Measurements from ENCODE around the gene PLPPR5. TPM values are rescaled to one million over a fixed set of nuclear protein-coding genes. Genes with fewer than 3 reads are reported as not detected.

Gene PLPPR5
- total and polyA plus RNA-seq, 4 experiments from 2014 or later: not detected

DNA sequence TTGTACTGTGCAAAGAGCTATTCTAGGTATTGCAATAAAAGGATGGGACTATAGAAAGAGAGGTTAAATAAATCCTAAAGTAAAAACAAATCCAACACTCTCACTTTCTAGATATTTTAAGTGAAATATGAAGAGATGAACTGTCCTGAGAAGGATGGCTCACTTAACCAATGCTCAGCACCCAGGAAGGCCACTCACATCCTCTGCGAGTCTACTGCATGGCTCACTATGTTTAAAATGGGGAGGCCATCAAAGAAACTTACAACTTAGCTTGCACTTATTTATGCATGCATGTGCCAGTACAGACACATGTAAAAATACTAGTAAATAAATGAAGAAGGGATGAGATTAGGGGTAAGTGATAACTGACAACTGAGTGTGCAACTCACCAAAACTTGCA, 37.5 kb downstream of the PLPPR5 start:
- Mint-ChIP-seq H3K4me1 (no peaks in the 10 kb centered on the region), H3K9me3 (no peaks in the 10 kb centered on the region), H3K36me3 (no peaks in the 10 kb centered on the region), H3K4me3 (no peak overlapping the region), H3K27ac (no peak overlapping the region), H3K27me3 (peaks cover 0 to 4% of the 10 kb centered on the region in 2 donors)
- H3K9me3 ChIP-seq (ENCODE audit: control insufficient read depth in 1 of 2, low read length in 2 of 2): no peaks in the 10 kb centered on the region
- no peaks in the 10 kb centered on the region for H3K4me1 ChIP-seq (ENCODE audit: insufficient read depth, low read length)
- H3K36me3 ChIP-seq (ENCODE audit: insufficient read depth, low read length): no peaks in the 10 kb centered on the region
- H3K4me3 ChIP-seq (ENCODE audit: low read length in 2 of 2): no peak overlapping the region
- no peak overlapping the region for H3K27ac ChIP-seq (ENCODE audit: low read depth, low read length)
- intact Hi-C loops (cut with micrococcal nuclease): no loop called here
- ChIA-PET CTCF (ENCODE audit: partially characterized antibody) (interaction anchor here (0.7 kb wide), 1 partner anchor 174 kb away, joined by 3 read pairs; no protein-coding TSS in a partner anchor), POLR2A (ENCODE audit: partially characterized antibody) (no interaction called here)
- no peak for DNase-seq
- no peaks in the 10 kb centered on the region for H3K27me3 ChIP-seq (ENCODE audit: insufficient read depth, low read length)

DNA sequence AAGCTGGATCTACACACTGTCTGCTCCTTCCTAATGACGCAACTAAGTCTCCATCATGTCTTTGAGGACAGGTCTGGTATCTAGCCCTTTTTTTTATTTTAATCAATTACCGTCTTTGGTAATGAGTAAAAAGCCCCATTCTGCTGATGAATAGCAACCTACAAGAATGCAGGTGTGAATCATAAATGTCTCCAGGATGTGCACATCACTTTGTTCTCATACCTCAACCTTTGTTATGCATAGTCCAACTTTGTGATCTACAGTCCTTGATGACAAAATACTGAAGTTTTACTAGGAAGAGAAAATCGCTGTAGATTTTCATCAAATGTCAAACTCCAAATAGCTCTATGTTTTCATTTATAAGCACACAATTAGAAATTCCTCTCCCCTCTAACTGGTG, 39.3 kb downstream of the PLPPR5 start:
- no peaks in the 10 kb centered on the region for H3K9me3 ChIP-seq (ENCODE audit: control insufficient read depth in 1 of 2, low read length in 2 of 2)
- DNase-seq: no peak
- H3K27ac Mint-ChIP-seq: no peak overlapping the region
- no peaks in the 10 kb centered on the region for H3K36me3 ChIP-seq (ENCODE audit: insufficient read depth, low read length)
- H3K4me1 Mint-ChIP-seq: no peaks in the 10 kb centered on the region
- no peak overlapping the region for H3K27ac ChIP-seq (ENCODE audit: low read depth, low read length)
- H3K4me3 ChIP-seq (ENCODE audit: low read length in 2 of 2): no peak overlapping the region
- POLR2A ChIA-PET (ENCODE audit: partially characterized antibody): no interaction called here
- H3K27me3 Mint-ChIP-seq: peaks cover 1 to 4% of the 10 kb centered on the region in 2 donors
- H3K36me3 Mint-ChIP-seq: no peaks in the 10 kb centered on the region
- no peak overlapping the region for H3K4me3 Mint-ChIP-seq
- no peaks in the 10 kb centered on the region for H3K4me1 ChIP-seq (ENCODE audit: insufficient read depth, low read length)
- H3K9me3 Mint-ChIP-seq: no peaks in the 10 kb centered on the region
- H3K27me3 ChIP-seq (ENCODE audit: insufficient read depth, low read length): no peaks in the 10 kb centered on the region
- CTCF ChIA-PET (ENCODE audit: partially characterized antibody): no interaction called here
- intact Hi-C loops (cut with micrococcal nuclease): no loop called here

DNA sequence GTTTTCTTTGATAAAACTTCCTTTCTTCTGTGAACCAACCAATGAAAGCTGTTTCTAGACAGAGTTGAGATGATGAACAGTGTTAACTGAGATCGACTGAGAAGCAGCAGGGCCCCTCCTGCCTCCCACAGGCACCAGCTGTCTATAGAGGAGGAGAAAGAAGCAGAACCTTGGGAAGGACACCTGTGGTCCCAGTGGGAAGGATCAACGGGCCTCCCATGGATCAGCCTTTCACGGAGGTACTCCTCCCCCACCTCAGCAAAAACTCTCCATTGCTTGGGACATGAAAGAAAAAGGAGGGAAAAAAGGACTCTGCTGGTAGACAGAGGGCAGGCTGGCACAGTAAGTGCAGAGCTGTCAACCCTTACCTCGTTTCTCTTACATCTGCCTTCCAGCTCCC, 40.5 kb downstream of the PLPPR5 start:
- POLR2A ChIA-PET (ENCODE audit: partially characterized antibody): no interaction called here

DNA sequence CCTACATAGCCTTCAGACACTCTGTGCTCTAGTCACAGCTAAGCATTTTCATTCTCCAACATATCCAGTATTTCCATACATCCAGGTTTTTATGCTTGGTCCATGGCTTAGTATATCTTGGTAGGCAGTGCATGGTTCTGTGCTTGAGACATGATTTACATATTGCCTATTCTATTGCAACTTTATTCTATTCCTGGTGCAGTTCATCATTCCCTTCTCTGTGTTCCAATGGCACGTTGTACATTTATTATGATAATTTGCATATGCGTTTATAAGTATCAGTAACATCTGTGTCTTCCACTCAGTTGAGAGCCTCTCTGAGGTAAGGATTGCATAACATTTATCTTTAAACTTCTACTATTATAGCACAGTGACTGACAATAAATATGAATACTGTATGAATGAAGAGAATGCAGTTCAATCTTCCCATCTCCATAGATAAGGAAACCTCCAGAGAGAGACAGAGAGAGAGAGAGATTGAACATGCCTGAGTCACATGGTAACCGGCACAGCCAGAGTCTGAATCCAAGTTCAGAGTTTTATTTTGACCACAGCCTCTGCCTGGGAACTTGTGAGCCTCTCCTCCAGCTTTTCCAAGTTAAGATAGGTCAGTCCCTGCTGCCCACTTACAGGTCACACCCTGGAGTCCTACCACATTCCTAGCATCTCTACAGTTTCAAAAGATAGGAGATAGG, 41.5 kb downstream of the PLPPR5 start:
- Mint-ChIP-seq H3K4me3 (no peak overlapping the region), H3K4me1 (peaks cover 0 to 8% (median 4%) of the 10 kb centered on the region in 4 donors), H3K9me3 (no peaks in the 10 kb centered on the region), H3K36me3 (no peaks in the 10 kb centered on the region), H3K27me3 (peaks cover 2 to 4% of the 10 kb centered on the region in 2 donors), H3K27ac (no peak overlapping the region)
- Histone ChIP-seq H3K36me3 (ENCODE audit: insufficient read depth, low read length) (no peaks in the 10 kb centered on the region), H3K27ac (ENCODE audit: low read depth, low read length) (no peak overlapping the region), H3K27me3 (ENCODE audit: insufficient read depth, low read length) (no peaks in the 10 kb centered on the region), H3K9me3 (ENCODE audit: control insufficient read depth in 1 of 2, low read length in 2 of 2) (no peaks in the 10 kb centered on the region), H3K4me3 (ENCODE audit: low read length in 2 of 2) (no peak overlapping the region), H3K4me1 (ENCODE audit: insufficient read depth, low read length) (no peaks in the 10 kb centered on the region)
- POLR2A ChIA-PET (ENCODE audit: partially characterized antibody): no interaction called here
- CTCF ChIA-PET (ENCODE audit: partially characterized antibody): no interaction called here
- intact Hi-C loops (cut with micrococcal nuclease): no loop called here
- no peak for DNase-seq

More for the DNA sequence above, 40.5 kb downstream of the PLPPR5 start:
- Histone ChIP-seq H3K4me1 (ENCODE audit: insufficient read depth, low read length) (no peaks in the 10 kb centered on the region), H3K27me3 (ENCODE audit: insufficient read depth, low read length) (no peaks in the 10 kb centered on the region), H3K27ac (ENCODE audit: low read depth, low read length) (no peak overlapping the region), H3K36me3 (ENCODE audit: insufficient read depth, low read length) (no peaks in the 10 kb centered on the region), H3K4me3 (ENCODE audit: low read length in 2 of 2) (no peak overlapping the region), H3K9me3 (ENCODE audit: control insufficient read depth in 1 of 2, low read length in 2 of 2) (no peaks in the 10 kb centered on the region)
- peaks cover 2 to 4% of the 10 kb centered on the region in 2 donors for H3K27me3 Mint-ChIP-seq
- no peaks in the 10 kb centered on the region for H3K36me3 Mint-ChIP-seq
- H3K4me3 Mint-ChIP-seq: no peak overlapping the region
- no peak for DNase-seq
- intact Hi-C loops (cut with micrococcal nuclease): no loop called here
- CTCF ChIA-PET (ENCODE audit: partially characterized antibody): interaction anchor here (0.6 kb wide), 1 partner anchor 12 kb away, joined by 3 read pairs; no protein-coding TSS in a partner anchor
- peaks cover 0 to 1% (median 0%) of the 10 kb centered on the region in 4 donors for H3K4me1 Mint-ChIP-seq
- H3K27ac Mint-ChIP-seq: no peak overlapping the region
- no peaks in the 10 kb centered on the region for H3K9me3 Mint-ChIP-seq

DNA sequence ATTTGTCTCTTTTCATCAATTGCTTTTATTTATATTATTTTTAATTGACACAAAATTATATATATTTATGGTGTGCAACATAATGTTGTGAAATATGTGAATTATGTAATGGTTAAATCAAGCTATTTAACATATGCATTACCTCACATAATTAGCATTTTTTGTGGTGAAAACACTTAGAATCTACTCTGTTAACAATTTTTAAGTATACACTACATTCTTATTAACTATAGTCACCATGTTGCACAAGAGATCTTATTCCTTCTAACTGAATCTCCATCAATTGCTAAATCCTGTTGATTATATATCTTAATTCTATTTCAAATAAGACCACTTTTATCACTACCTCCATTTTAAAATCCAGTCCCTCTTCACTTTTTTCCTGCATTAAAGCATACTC, 42.5 kb downstream of the PLPPR5 start:
- no peaks in the 10 kb centered on the region for H3K27me3 ChIP-seq (ENCODE audit: insufficient read depth, low read length)
- no peak for DNase-seq
- no peak overlapping the region for H3K4me3 ChIP-seq (ENCODE audit: low read length in 2 of 2)
- no peaks in the 10 kb centered on the region for H3K4me1 ChIP-seq (ENCODE audit: insufficient read depth, low read length)
- Mint-ChIP-seq H3K27me3 (peaks cover 2 to 4% of the 10 kb centered on the region in 2 donors), H3K4me3 (no peak overlapping the region), H3K9me3 (no peaks in the 10 kb centered on the region), H3K36me3 (no peaks in the 10 kb centered on the region), H3K4me1 (peaks cover 0 to 11% (median 4%) of the 10 kb centered on the region in 4 donors), H3K27ac (no peak overlapping the region)
- ChIA-PET POLR2A (ENCODE audit: partially characterized antibody) (no interaction called here), CTCF (ENCODE audit: partially characterized antibody) (no interaction called here)
- no peaks in the 10 kb centered on the region for H3K36me3 ChIP-seq (ENCODE audit: insufficient read depth, low read length)
- intact Hi-C loops (cut with micrococcal nuclease): no loop called here
- no peak overlapping the region for H3K27ac ChIP-seq (ENCODE audit: low read depth, low read length)
- no peaks in the 10 kb centered on the region for H3K9me3 ChIP-seq (ENCODE audit: control insufficient read depth in 1 of 2, low read length in 2 of 2)

DNA sequence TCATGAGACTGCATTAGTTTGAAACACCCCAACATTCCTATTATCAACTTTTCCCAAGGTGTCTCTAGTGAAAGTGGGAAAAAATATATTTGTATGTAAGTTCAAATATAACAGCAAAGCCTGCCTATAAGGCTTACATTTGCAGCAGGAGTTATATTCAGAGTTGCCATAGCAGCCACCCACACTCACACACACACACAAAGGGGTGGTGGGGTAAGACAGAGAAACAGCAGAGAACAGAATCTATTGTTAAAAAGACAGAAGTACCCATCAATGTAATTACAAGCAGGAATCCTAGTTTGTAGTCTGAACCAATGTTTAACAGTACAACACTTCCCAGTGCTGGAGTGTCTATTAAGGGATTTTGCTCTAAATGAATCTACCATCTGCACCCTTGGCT, 55.0 kb downstream of the PLPPR5 start:
- ChIA-PET POLR2A (ENCODE audit: partially characterized antibody) (no interaction called here), CTCF (ENCODE audit: partially characterized antibody) (no interaction called here)
- no peak overlapping the region for H3K4me3 ChIP-seq (ENCODE audit: low read length in 2 of 2)
- no peaks in the 10 kb centered on the region for H3K4me1 ChIP-seq (ENCODE audit: insufficient read depth, low read length)
- H3K27me3 ChIP-seq (ENCODE audit: insufficient read depth, low read length): no peaks in the 10 kb centered on the region
- Mint-ChIP-seq H3K27ac (no peak overlapping the region), H3K4me1 (no peaks in the 10 kb centered on the region), H3K4me3 (no peak overlapping the region), H3K36me3 (no peaks in the 10 kb centered on the region), H3K27me3 (peaks cover 0 to 1% of the 10 kb centered on the region in 2 donors), H3K9me3 (no peaks in the 10 kb centered on the region)
- intact Hi-C loops (cut with micrococcal nuclease): no loop called here
- H3K9me3 ChIP-seq (ENCODE audit: control insufficient read depth in 1 of 2, low read length in 2 of 2): no peaks in the 10 kb centered on the region
- no peak overlapping the region for H3K27ac ChIP-seq (ENCODE audit: low read depth, low read length)
- DNase-seq: no peak
- no peaks in the 10 kb centered on the region for H3K36me3 ChIP-seq (ENCODE audit: insufficient read depth, low read length)

DNA sequence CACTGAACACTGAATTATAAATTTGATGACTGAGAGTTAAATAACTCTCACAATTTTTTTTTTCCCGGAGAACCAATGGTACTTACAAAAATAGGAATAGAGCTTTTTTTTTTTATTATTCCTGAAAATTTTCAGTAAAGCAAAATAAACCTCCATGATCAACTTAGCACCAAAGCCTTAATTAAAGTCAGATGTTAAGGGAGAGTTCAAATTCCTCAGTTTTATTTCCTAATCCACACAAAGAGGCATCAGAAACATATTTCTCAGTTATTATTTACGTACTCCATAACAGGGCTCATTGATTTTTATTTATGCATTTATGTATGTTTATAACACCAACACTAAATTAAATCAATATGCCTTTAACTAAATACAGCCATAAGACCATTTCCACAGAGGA, 55.5 kb downstream of the PLPPR5 start:
- Histone ChIP-seq H3K27ac (ENCODE audit: low read depth, low read length) (no peak overlapping the region), H3K4me3 (ENCODE audit: low read length in 2 of 2) (no peak overlapping the region), H3K27me3 (ENCODE audit: insufficient read depth, low read length) (no peaks in the 10 kb centered on the region), H3K9me3 (ENCODE audit: control insufficient read depth in 1 of 2, low read length in 2 of 2) (no peaks in the 10 kb centered on the region), H3K4me1 (ENCODE audit: insufficient read depth, low read length) (no peaks in the 10 kb centered on the region), H3K36me3 (ENCODE audit: insufficient read depth, low read length) (no peaks in the 10 kb centered on the region)
- Mint-ChIP-seq H3K27ac (no peak overlapping the region), H3K27me3 (peaks cover 0 to 1% of the 10 kb centered on the region in 2 donors), H3K4me3 (no peak overlapping the region), H3K9me3 (no peaks in the 10 kb centered on the region), H3K4me1 (no peaks in the 10 kb centered on the region), H3K36me3 (no peaks in the 10 kb centered on the region)
- POLR2A ChIA-PET (ENCODE audit: partially characterized antibody): no interaction called here
- intact Hi-C loops (cut with micrococcal nuclease): no loop called here
- CTCF ChIA-PET (ENCODE audit: partially characterized antibody): no interaction called here
- no peak for DNase-seq

Measured in CD4-positive, alpha-beta memory T cell (primary cell).